Mesangial cell (primary cell): ENCODE data around the gene FTHL17. TPM values are rescaled to one million over a fixed set of nuclear protein-coding genes. Genes with fewer than 3 reads are reported as not detected.

Source experiments
- total RNA-seq: library from RNA; depleted of rRNA; stranded (reverse); fragments of >200 nt; gene quantifications from 2 replicates; pipeline ENCODE4 v1.2.3, GENCODE V29; 2015

Gene FTHL17
- total RNA-seq, result not detected in 2 replicates

GRCh38 chrX:31071725-31072124 lies at the start of gene FTHL17:
Gene FTHL17, minus strand, starts transcription at chrX:31072041. Its CDS starts 88 bp downstream, at chrX:31071953.

Other genes starting within 250 kb of the FTHL17 start
- gene TAB3, start 182.8 kb downstream of the FTHL17 start, total RNA-seq, result 6.7 and 7.8 TPM in 2 replicates